ENCODE results near the gene CCDC17.

GRCh38 chr1:45647248-45648021 is 23.6 kb upstream of the CCDC17 start:
- TF ChIP-seq, protein P1, sequence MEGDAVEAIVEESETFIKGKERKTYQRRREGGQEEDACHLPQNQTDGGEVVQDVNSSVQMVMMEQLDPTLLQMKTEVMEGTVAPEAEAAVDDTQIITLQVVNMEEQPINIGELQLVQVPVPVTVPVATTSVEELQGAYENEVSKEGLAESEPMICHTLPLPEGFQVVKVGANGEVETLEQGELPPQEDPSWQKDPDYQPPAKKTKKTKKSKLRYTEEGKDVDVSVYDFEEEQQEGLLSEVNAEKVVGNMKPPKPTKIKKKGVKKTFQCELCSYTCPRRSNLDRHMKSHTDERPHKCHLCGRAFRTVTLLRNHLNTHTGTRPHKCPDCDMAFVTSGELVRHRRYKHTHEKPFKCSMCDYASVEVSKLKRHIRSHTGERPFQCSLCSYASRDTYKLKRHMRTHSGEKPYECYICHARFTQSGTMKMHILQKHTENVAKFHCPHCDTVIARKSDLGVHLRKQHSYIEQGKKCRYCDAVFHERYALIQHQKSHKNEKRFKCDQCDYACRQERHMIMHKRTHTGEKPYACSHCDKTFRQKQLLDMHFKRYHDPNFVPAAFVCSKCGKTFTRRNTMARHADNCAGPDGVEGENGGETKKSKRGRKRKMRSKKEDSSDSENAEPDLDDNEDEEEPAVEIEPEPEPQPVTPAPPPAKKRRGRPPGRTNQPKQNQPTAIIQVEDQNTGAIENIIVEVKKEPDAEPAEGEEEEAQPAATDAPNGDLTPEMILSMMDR (IDR thresholded peaks at IDR 0.05): no peak
- TF ChIP-seq POLR2A (IDR thresholded peaks at IDR 0.05): no peak
